Measurements from ENCODE around the gene FAM81A.
"Not testable (repeated sequence)": the region's sequence is repeated elsewhere in the genome, so short reads cannot be mapped to it uniquely, and the experiment has no call there.

Gene FAM81A

GRCh38 chr15:59428898-59429297, 9.1 kb upstream of the FAM81A start:
- DNase-seq = not testable (repeated sequence)

GRCh38 chr15:59432389-59432788, 5.6 kb upstream of the FAM81A start:
- no peak for DNase-seq

DNA sequence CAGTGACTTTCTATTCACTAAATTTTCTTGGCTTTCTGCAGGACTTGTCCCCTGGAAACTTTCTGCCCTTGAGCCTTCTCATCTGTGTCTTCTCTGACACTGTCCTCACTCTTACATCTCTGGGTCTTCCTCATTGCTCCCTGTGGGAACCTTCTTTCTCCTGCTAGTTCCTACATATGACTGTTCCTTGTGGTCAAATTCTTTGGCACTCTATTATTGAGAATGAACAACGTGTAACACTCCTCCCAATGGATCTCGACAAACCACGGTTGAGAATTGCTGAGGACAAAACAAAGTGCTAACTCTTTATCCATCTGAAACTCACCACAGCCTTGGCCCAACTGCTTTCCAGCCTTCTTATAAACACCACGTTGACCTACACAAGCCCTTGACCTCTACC, 3.5 kb upstream of the FAM81A start:
- no peak for DNase-seq

GRCh38 chr15:59436774-59437141, 1.2 kb upstream of the FAM81A start:
- DNase-seq = no peak

DNA sequence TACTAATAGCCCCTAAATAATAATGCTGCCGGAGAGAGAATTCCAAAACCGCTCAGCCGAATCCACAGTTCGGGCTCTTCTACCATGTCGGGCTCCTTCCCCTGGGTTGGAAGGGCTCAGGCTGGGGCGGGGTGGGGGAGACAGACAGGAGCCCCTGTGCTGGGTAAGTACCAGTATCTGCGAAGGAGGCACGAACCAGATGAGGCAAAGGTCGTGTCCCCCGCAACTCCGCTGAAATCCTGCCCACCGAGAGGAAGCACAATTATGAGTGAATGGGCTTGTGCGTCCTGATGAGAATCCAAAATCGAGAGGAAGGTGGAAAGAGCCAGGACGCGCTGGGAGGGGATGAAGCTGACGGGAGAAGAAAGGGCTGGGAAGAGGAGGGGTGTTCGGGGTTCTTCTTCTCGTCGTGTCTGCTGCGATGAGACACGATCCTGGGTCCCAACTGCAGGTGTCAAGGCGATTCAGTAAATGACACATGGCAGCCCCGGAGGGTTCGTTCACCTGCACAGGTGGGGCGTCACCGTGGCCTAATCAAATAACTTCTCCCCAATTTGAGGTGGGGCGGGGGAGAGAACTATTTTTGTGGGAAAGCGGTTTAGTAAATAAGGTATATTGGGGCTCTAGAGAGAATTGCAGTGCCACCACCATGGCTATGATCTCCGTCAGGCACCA, 707 bp upstream of the FAM81A start:
- DNase-seq = no peak

- no peak for DNase-seq
Observed at GRCh38 chr15:59438625-59439290, 772 bp downstream of the FAM81A start.

DNA sequence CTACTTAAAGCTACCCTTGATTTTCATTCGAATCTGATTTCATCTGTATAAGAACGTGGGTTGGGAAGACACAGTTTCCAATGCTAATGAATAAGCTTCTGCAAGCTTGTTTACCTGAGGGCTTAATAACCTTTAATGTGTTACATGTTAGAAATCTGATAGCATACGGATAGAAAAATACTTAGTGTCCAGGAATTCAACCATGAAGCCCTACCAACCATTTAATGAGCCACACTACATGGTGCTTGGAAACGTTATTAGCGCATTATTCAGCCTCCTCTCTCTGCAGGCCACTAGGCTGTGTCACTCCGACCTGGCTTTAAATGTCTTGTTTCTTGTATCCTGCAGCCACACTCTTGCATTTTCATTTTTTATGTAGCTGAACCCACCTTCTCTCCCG, 1.6 kb downstream of the FAM81A start:
- no peak for DNase-seq

GRCh38 chr15:59443341-59444072, 5.5 kb downstream of the FAM81A start:
- no peak for DNase-seq

DNA sequence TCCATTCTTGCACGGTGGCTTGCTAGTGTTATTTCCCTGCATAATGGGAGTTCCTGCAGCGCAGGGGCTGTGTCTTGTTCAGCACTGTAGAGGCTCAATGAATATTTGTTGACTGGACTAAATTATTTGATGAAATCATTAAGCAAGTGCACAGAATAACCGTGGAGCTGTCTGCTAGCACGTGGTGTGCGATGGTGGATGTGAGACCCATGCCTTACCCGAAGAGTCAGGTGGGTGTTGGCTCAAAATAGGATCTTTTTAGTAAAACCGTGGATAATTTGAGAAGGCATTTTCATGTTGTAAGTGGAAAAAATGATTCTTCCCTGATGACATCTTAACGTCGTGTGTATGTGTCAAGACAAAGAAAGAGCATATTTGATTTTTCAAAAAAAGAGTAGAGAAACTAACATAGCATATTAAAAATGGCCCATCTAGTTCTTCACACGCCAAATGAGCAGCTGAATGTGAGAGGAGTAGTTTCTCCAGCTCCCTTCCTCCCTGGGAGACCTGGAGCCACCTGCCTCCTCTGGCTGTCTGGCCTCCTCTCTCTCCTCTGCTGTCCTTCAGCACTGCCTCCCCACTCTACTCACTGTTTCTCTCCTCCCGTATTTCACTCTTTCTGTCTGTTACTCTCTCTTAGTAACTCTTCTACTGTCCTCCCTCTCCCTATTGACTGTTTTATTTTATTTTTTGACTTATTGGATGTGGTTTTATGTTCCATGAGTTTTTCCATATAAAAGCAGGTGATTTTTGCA, 6.3 kb downstream of the FAM81A start:
- DNase-seq = no peak

DNA sequence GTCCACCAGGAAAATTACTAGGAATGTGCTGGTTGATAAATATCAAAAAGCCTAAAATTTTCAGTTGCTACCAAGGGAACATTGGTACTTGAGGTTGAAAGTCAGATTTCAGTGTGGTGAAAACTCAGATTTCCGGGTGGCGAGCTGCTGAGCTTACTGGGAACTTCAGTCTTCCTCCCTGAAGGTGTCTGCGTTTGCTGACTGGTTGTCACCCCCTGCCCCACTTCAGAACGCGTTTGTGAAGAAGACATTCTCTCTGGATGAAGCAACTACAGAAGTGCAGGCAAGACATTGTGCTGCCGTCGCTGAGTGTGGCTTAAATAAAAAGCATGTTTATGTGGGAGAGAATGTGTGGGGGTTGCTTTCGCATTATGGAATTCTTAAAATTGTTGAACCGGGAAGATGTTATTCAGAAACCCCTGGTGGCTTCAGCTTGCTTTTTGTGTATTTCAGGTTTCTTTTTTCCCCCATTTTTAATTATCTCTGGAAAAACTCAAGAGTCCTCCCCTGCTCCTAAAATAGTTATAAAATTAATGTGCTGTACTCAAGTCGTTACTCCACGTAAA, 7.1 kb downstream of the FAM81A start:
- DNase-seq = no peak

DNA sequence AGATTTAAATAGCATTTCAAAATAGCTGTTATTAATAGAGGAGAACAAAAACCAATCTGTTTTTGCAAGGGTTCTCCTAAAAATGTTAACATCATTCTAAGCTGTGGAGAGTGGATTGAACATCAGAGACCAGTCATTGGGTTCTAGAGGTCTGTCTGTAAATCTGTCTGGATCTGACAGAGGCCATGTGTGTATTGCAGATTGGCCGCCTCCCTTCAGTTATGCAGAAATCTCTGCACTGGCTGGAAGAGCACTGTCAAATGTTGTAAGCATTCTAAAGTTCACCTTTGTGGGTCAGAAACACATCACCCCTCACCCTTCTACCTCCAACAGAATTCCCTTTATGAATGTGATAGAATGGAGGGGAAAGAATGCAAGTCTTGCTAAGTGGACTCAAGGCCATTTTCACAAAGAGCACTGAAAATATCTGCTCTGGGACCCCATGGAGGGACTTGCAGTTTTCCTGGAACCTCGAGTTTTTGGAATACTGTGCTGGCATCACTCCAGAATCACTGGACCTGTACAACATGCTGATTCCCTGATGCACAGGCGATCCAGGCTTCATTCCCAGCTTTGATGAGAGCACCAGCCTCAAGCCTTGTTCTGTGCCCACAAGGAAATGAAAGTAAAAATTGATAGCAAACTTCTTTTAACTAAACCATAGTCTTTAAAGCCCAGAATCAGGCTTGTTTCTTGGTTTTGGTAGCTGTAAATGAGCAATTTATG, 8.4 kb downstream of the FAM81A start:
- no peak for DNase-seq

GRCh38 chr15:59447367-59447766, 9.4 kb downstream of the FAM81A start:
- DNase-seq = no peak

DNA sequence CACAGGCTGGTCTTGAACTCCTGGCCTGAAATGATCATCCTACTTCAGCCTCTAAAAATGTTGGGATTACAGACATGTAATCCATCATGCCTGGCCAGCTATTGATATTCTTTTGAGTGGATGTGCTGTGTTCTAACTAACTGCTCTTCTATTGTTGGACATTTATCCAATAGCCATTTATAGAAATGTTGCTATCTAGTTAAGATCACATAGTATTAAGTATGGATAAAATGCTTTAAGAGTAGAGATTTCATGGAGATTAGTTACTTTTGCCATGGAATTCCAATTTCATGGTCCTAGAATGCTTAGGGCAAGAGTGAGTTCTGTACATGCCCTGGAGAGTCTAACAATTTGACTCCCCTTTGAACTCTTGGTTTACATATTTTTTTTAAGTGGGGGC, 10.9 kb downstream of the FAM81A start:
- DNase-seq = no peak

DNA sequence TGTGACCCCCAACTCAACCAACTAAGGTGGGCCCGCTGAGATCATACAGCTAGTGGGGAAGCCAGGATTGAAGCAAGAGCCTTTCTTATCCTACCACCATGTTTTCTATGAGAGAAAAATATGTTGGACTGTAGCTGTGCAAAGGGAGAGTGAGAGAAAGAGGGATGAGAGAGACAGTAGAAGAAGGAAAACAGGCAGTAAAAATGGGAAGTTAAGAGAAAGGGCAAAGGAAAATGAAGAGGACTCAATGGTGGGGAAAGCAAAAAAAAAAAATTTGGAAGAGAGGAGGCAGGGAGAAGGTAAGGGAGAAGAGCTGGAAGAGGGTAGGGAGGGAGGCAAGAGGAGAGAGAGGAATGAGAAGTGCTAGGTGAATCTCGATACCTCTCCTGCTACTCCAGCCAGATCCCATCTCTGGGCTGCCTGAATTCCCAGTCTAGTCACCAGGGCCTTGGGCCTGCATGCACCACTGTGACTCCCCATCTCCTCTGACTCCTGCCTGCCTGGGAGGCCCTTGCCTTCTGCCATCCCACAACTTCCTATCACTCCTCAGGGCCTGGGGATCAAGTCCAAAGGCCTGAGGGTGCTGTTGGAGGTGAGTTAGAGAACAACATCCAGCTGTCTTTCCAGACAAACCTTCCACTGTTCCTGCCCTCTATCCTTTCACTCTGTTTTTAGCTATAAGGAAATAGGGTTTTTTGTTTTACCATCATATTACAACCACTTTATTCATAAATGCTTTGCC, 15.7 kb downstream of the FAM81A start:
- no peak for DNase-seq

GRCh38 chr15:59456114-59456513, 18.1 kb downstream of the FAM81A start:
- DNase-seq = no peak

GRCh38 chr15:59457103-59457502, 19.1 kb downstream of the FAM81A start:
- DNase-seq = no peak

- DNase-seq = no peak
Observed at GRCh38 chr15:59461521-59461920, 23.5 kb downstream of the FAM81A start.

DNA sequence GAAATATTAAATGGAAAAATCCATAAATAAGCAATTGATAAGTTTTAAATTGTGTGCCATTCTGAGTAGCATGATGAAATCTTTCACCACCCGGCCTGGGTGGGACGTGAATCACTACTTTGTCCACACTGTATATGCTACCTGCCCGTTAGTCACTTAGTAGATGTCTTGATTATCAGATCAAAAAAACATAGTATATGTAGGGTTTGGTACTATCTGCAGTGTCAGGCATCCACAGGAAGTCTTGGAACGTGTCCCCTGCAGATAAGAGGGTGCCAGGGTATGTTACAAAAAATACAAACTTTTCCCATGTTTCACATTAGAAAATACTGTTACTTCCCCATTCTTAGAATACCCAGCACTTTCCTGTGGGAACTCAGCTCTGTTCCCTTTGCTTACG, 35.2 kb downstream of the FAM81A start:
- no peak for DNase-seq

- DNase-seq = not testable (repeated sequence)
Observed at GRCh38 chr15:59475161-59475560, 37.2 kb downstream of the FAM81A start.

DNA sequence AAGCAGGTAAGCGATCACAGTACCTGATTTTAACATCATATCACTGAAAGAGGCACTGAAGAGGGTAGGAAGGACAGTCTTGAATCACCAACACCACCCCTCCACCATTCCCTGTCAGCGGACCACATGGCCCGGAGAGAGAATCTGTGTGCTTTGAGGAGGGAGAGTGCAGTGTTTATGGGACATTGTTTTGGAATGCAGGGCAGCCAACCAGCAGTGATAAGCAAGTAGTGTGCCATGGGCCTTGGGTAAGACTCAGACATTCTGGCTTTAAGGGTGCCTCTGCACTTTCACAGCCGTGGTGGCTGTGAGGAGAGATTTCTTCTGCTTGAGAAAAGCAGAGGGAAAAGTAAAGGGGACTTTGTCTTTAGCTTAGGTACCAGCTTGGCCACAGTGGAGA, 46.4 kb downstream of the FAM81A start:
- no peak for DNase-seq

- DNase-seq = no peak
Observed at GRCh38 chr15:59485036-59485435, 47.0 kb downstream of the FAM81A start.
